Measurements from ENCODE around the gene SEC61B.

The SEC61B gene

DNA sequence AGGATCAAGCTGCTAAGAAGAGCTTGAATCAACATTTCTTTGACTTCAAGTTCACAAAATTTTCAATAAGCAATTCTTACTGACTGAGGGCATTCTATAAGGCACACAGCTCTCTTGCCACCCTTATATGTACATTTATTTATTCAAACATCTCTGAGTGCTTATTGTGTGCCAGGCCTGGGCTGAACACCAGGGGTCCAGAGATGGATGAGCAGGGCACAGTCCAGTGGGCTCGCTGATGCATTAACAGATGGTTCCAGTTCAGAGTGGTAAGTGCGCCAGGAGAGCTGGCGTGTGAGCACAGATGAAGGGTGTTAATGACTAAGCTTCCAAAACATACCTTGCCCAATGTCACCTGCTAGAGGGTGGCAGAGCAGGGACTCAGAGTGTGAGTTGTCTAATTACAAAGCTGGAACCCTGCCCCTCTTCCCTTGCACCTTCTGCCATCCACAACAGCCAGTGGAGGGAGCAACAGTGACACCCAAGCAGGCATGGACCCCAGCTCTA lies 24.9 kb upstream of the SEC61B start:
- Histone ChIP-seq H2AFZ (ENCODE audit: low read depth, low read length, severe bottlenecking) (no peak overlapping the region), H3K27ac (ENCODE audit: low read depth, low read length) (no peak overlapping the region), H3K9me3 (ENCODE audit: insufficient read depth, low read length) (no peaks in the 10 kb centered on the region), H3K36me3 (ENCODE audit: low read length) (no peaks in the 10 kb centered on the region), H3K9me2 (replicated peaks; ENCODE audit: insufficient read depth, low read length) (no peaks in the 10 kb centered on the region), H3K4me3 (ENCODE audit: insufficient read depth, low read length, poor library complexity, severe bottlenecking) (no peak overlapping the region), H3K27me3 (ENCODE audit: low read length) (no peaks in the 10 kb centered on the region), H3K4me2 (ENCODE audit: low read depth, low read length, poor library complexity, severe bottlenecking) (no peak overlapping the region), H3K79me2 (ENCODE audit: insufficient read depth, low read length) (no peaks in the 10 kb centered on the region), H3F3A (ENCODE audit: insufficient read depth) (no peaks in the 10 kb centered on the region), H4K20me1 (ENCODE audit: low read depth, low read length) (no peaks in the 10 kb centered on the region), H3K9ac (ENCODE audit: low read length) (no peak overlapping the region)
- TF ChIP-seq CTCF (IDR thresholded peaks at IDR 0.05; ENCODE audit: insufficient read depth, low read length, poor library complexity, severe bottlenecking) (no peak), EZH2phosphoT487 (conservative IDR thresholded peaks at IDR 0.05; ENCODE audit: low read length) (no peak)

DNA sequence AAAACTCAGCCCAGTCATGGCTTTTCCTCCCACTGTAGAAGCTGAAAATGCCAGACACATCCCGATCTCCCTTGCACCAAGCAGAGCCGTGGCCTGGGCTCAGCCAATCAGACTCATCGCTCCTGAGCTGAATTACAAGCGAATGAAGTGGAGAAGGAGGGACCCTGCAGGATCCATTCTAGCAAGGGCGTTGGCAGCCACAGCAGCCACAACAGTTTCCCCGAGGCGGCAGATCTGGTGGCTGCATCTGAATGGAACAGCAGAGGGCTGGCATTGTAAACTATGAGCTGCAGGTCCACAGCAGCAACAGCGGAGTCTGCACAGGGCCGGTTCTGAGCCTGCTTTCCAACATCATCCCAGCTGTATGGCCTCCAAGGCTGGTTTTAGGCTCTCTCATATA lies 24.1 kb upstream of the SEC61B start:
- Histone ChIP-seq H3K4me2 (ENCODE audit: low read depth, low read length, poor library complexity, severe bottlenecking) (no peak overlapping the region), H3K9ac (ENCODE audit: low read length) (no peak overlapping the region), H4K20me1 (ENCODE audit: low read depth, low read length) (no peaks in the 10 kb centered on the region), H3K4me3 (ENCODE audit: insufficient read depth, low read length, poor library complexity, severe bottlenecking) (no peak overlapping the region), H3K36me3 (ENCODE audit: low read length) (no peaks in the 10 kb centered on the region), H3K9me2 (replicated peaks; ENCODE audit: insufficient read depth, low read length) (no peaks in the 10 kb centered on the region), H3F3A (ENCODE audit: insufficient read depth) (no peaks in the 10 kb centered on the region), H3K27ac (ENCODE audit: low read depth, low read length) (no peak overlapping the region), H3K79me2 (ENCODE audit: insufficient read depth, low read length) (no peaks in the 10 kb centered on the region), H2AFZ (ENCODE audit: low read depth, low read length, severe bottlenecking) (no peak overlapping the region), H3K27me3 (ENCODE audit: low read length) (no peaks in the 10 kb centered on the region), H3K9me3 (ENCODE audit: insufficient read depth, low read length) (no peaks in the 10 kb centered on the region)
- TF ChIP-seq CTCF (IDR thresholded peaks at IDR 0.05; ENCODE audit: insufficient read depth, low read length, poor library complexity, severe bottlenecking) (no peak), EZH2phosphoT487 (conservative IDR thresholded peaks at IDR 0.05; ENCODE audit: low read length) (no peak)

GRCh38 chr9:99199938-99200539 lies 22.0 kb upstream of the SEC61B start:
- H3K4me2 ChIP-seq (ENCODE audit: low read depth, low read length, poor library complexity, severe bottlenecking): no peak overlapping the region

More at GRCh38 chr9:99199938-99200539, 22.0 kb upstream of the SEC61B start:
- Histone ChIP-seq H3K79me2 (ENCODE audit: insufficient read depth, low read length) (no peaks in the 10 kb centered on the region), H4K20me1 (ENCODE audit: low read depth, low read length) (no peaks in the 10 kb centered on the region), H3K27me3 (ENCODE audit: low read length) (no peaks in the 10 kb centered on the region), H2AFZ (ENCODE audit: low read depth, low read length, severe bottlenecking) (no peak overlapping the region), H3K36me3 (ENCODE audit: low read length) (no peaks in the 10 kb centered on the region), H3K27ac (ENCODE audit: low read depth, low read length) (no peak overlapping the region), H3K9ac (ENCODE audit: low read length) (no peak overlapping the region), H3K9me3 (ENCODE audit: insufficient read depth, low read length) (no peaks in the 10 kb centered on the region), H3F3A (ENCODE audit: insufficient read depth) (no peaks in the 10 kb centered on the region), H3K4me3 (ENCODE audit: insufficient read depth, low read length, poor library complexity, severe bottlenecking) (no peak overlapping the region), H3K9me2 (replicated peaks; ENCODE audit: insufficient read depth, low read length) (no peaks in the 10 kb centered on the region)
- no peak for TF ChIP-seq CTCF (IDR thresholded peaks at IDR 0.05; ENCODE audit: insufficient read depth, low read length, poor library complexity, severe bottlenecking)
- no peak for TF ChIP-seq EZH2phosphoT487 (conservative IDR thresholded peaks at IDR 0.05; ENCODE audit: low read length)

Measured in SU-DHL-6 (cell line).